Pancreas (tissue), 10 donors: Measurements from ENCODE around the gene ZXDC. TPM values are rescaled to one million over a fixed set of nuclear protein-coding genes. Genes with fewer than 3 reads are reported as not detected.
A peak's percentile ranks its signal among the peaks of the same experiment; 100 is the strongest.

ENCODE experiments used
- ATAC-seq, 4 donors: fragments of 200-7000 bp; cut with Tn5 transposase; one replicate each; pipeline versions ENCODE4 v1.8.0 to v1.9.1; 2020; ENCODE audit warnings: mild to moderate bottlenecking in 4 of 4, moderate library complexity in 4 of 4
- DNase-seq, 6 donors: peaks; one replicate each; pipeline ENCODE4 v3.0.0-alpha.2; 2020
- FAIRE-seq: peaks from 2 replicates; lab custom pipeline; 2012; peaks lifted over from hg19 to GRCh38; lab: Jason Lieb, UNC
- H3K27ac ChIP-seq, 4 donors: fragments of 200-600 bp; sonication (generic); 1 replicate in 3 of 4; 2 replicates in 1 of 4; pipeline versions ENCODE4 v1.5.0 to v1.8.0; 2020
- H3K27me3 ChIP-seq, 4 donors: fragments of 200-600 bp; one replicate each; pipeline ENCODE4 v1.8.0; 2021
- H3K36me3 ChIP-seq, 3 donors: fragments of 200-600 bp; sonication (generic) in 1 of 3; one replicate each; pipeline versions ENCODE4 v1.5.0 to v1.8.0; 2020 to 2021
- H3K4me1 ChIP-seq, 3 donors: fragments of 200-600 bp; one replicate each; pipeline ENCODE4 v1.8.0; 2021
- H3K4me3 ChIP-seq, 4 donors: fragments of 200-600 bp; sonication (generic) in 2 of 4; one replicate each; pipeline versions ENCODE4 v1.5.0 to v1.8.0; 2020 to 2021
- H3K9me3 ChIP-seq, 4 donors: fragments of 200-600 bp; one replicate each; pipeline ENCODE4 v1.8.0; 2021
- WGBS, 2 donors: extraction: QIAGEN DNeasy Blood & Tissue Kit; methylation state at CpG; one replicate each; pipeline ENCODE4 v1.1.7; 2013; 5-methylcytosine and 5-hydroxymethylcytosine counted together
- intact Hi-C, 3 donors: fragments of 100-400 bp; cut with DNase I; formaldehyde crosslinking; loops; one replicate each; pipeline versions ENCODE4 v1.11.1 to v1.14.2; 2022
- polyA plus RNA-seq, 2 donors: library from polyadenylated mRNA; stranded (reverse); fragments of 200-250 nt; gene quantifications; one replicate each; pipeline ENCODE4 v1.2.3, GENCODE V29; 2013
- total RNA-seq, 6 donors: library from RNA; stranded (reverse); fragmentation: NEBNext Ultra II Directional in 4 of 6; extraction: Animal tissue kit (Norgen Biotek cat#: 25700) in 4 of 6; gene quantifications; one replicate each; pipeline versions ENCODE4 v1.2.1 to v1.2.4, GENCODE V29; 2021 to 2023
- TF ChIP-seq, protein P1 (sequence below), 4 donors: fragments of 200-600 bp; sonication (generic) in 3 of 4; IDR thresholded peaks; one replicate each; pipeline versions ENCODE4 v1.5.0 to v1.8.0; 2021; ENCODE audit warnings: antibody characterized with exemption in 4 of 4
- donor health status: healthy with polysubstance abuse.
- donor health status: DM: no; HTN: no; CAD: no; lungs with moderate emphysema.
- donor health status: DM: no; HTN: no; CAD: no.
- donor health status: control.
- donor health status: control.
- donor health status: Bipolar disorder and iron deficiency.
- donor health status: DM: yes; HTN: yes; CAD: no.
- donor health status: DM: no; HTN: no; CAD: no.
- donor health status: DM: no; HTN: no; CAD: no.
- donor health status: DM: yes; HTN: yes; CAD: no.

The ZXDC gene
- total and polyA plus RNA-seq, 8 donors = 19.4 to 26.1 (median 20.9) TPM

DNA sequence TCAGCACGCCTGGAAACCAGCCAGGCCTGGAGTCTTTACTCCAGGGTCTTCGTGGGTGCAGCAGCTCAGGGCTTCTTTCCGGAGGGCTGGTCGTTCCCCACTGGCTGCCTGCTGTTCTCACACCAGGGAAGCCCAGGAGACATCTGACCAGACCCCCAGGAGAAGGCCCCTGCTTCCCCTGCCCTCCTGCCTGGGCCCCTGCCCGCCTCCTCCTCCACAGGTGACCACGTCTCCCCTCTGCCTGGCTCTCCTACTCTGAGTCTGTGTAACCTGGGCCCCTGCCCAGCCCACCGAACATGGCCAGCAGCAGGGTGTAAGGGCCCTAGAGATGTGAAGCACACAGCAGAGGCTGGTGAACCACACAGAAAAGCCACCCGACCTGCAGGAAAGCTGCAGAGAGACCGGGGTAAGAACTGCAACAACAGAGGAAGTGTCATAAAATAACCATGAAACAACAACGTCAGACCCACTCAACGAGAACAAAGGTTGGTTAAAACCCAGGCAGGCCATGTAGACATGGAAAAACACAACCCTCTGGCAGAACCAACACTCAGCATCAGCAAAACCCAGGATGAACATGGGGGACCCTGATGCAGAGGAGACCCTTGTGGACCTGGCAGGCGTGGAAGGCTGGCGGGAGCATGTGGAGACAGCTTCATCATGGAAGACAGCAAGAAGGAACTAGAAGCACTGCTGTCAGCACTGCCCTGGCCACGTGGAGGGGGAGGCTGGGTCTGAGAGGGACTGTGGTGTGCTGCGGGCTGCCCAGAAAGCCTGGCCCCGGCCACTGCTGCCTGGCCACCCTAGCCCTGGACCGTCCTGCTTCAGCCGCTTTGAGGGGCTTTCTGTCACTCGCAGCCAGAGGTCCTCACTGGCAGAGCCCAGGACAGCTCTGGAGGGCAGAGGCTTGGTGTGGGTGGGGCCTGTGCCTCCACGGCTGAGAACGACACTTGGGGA is 21.5 kb upstream of the ZXDC start:
- ATAC-seq (no peak), FAIRE-seq (no peak), DNase-seq (peak in 1 of 6 donors; percentile 47)
- Histone ChIP-seq H3K27ac (no peak overlapping the region), H3K4me3 (no peak overlapping the region), H3K36me3 (no peaks in the 10 kb centered on the region), H3K4me1 (no peaks in the 10 kb centered on the region), H3K9me3 (no peaks in the 10 kb centered on the region), H3K27me3 (no peaks in the 10 kb centered on the region)
- 74 to 77% methylated on average over 21 of the region's 21 CpGs for WGBS, 2 donors
- intact Hi-C loops = no loop called here
- TF ChIP-seq, protein P1, sequence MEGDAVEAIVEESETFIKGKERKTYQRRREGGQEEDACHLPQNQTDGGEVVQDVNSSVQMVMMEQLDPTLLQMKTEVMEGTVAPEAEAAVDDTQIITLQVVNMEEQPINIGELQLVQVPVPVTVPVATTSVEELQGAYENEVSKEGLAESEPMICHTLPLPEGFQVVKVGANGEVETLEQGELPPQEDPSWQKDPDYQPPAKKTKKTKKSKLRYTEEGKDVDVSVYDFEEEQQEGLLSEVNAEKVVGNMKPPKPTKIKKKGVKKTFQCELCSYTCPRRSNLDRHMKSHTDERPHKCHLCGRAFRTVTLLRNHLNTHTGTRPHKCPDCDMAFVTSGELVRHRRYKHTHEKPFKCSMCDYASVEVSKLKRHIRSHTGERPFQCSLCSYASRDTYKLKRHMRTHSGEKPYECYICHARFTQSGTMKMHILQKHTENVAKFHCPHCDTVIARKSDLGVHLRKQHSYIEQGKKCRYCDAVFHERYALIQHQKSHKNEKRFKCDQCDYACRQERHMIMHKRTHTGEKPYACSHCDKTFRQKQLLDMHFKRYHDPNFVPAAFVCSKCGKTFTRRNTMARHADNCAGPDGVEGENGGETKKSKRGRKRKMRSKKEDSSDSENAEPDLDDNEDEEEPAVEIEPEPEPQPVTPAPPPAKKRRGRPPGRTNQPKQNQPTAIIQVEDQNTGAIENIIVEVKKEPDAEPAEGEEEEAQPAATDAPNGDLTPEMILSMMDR (IDR thresholded peaks at IDR 0.05) = no peak

DNA sequence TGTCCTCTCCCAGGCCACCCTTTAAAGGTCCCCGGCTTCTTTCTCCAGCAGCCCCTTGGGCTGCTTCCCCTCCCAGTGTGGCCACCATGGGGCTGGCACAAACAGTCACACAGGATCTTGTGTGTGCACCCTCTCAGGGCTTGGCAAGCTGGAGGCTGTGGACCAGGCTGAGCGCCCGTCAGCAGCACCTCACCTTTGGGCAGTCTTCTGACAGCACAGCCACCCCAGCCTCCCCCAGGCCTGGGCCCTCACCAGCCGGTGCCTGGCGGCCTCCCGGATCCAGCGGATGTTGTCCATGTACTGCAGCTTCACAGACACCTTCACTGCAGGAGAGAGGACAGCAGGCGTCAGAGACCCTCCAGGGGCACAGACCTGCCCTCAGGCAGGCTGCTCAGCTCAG is 20.1 kb upstream of the ZXDC start:
- FAIRE-seq = no peak
- 89 to 94% methylated on average over 8 of the region's 8 CpGs for WGBS, 2 donors
- TF ChIP-seq, protein P1 (IDR thresholded peaks at IDR 0.05) = no peak

DNA sequence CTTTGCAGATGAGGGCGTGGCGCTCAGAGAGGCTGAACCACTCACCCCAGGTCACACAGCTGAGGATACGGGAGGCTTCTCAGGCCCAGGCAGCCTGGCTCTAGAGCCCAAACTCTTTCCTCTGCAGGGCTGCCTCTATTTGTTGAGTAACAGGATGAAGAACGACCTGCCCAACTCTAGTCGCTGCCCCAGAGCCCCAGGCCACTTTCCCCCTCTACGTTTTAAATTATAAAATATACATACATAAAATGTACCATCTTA is 19.2 kb upstream of the ZXDC start:
- no peaks in the 10 kb centered on the region for H3K36me3 ChIP-seq
- H3K4me3 ChIP-seq = no peak overlapping the region
- TF ChIP-seq, protein P1 (IDR thresholded peaks at IDR 0.05) = no peak
- intact Hi-C loops = no loop called here
- ATAC-seq (no peak), DNase-seq (no peak), FAIRE-seq (no peak)
- WGBS, 2 donors = 72 to 75% methylated on average over 6 of the region's 6 CpGs
- H3K27me3 ChIP-seq = no peaks in the 10 kb centered on the region
- H3K27ac ChIP-seq = no peak overlapping the region
- no peaks in the 10 kb centered on the region for H3K4me1 ChIP-seq
- H3K9me3 ChIP-seq = no peaks in the 10 kb centered on the region

More for the DNA sequence above, 20.1 kb upstream of the ZXDC start:
- ATAC-seq (no peak), DNase-seq (peak in 1 of 6 donors; percentile 45)
- Histone ChIP-seq H3K36me3 (no peaks in the 10 kb centered on the region), H3K27me3 (no peaks in the 10 kb centered on the region), H3K4me1 (no peaks in the 10 kb centered on the region), H3K9me3 (no peaks in the 10 kb centered on the region), H3K27ac (no peak overlapping the region), H3K4me3 (no peak overlapping the region)
- intact Hi-C loops = no loop called here

DNA sequence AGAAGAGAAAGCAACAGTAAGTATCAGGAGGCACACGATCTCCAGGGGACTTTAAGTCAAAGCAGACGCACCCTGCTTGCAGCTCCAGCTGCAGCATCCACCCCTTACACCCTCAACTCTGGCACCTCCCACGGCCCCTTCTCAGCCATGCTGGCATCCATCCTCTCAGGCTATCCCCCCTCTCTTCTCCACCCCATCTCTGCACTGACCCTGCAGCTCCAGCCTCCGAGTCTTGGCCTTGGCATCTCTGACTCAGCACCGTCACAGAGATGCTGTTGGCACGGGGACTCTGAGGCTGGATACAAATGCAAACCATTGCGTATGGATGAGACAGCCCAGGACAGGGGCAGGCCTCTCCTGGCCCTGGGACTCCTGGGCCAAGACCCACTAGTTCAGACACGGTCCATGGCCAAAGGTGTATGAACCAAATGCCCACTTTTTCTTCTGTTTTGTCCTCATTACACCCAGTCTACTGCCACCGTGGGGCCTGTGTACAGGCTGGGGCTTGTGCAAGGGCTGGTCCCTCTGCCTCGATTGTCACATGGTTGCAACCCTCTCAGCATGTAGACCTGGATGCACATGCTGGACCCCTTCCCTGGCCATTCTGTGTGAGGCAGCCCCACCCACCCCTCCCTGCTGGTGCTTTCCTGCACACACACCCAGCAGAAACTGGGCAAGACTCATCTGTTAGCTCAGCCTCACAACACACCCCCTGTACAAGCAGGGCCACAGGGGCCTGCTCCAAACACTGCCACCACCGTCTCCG is 18.7 kb upstream of the ZXDC start:
- no peaks in the 10 kb centered on the region for H3K27me3 ChIP-seq
- FAIRE-seq (no peak), ATAC-seq (no peak), DNase-seq (no peak)
- H3K36me3 ChIP-seq = no peaks in the 10 kb centered on the region
- H3K4me1 ChIP-seq = no peaks in the 10 kb centered on the region
- intact Hi-C loops = no loop called here
- no peaks in the 10 kb centered on the region for H3K9me3 ChIP-seq
- TF ChIP-seq, protein P1 (IDR thresholded peaks at IDR 0.05) = no peak
- 67 to 71% methylated on average over 12 of the region's 12 CpGs for WGBS, 2 donors
- H3K27ac ChIP-seq = no peak overlapping the region
- H3K4me3 ChIP-seq = no peak overlapping the region
